Measurements from ENCODE around the gene UACA. TPM values are rescaled to one million over a fixed set of nuclear protein-coding genes. Genes with fewer than 3 reads are reported as not detected.

Gene UACA
- total and polyA plus RNA-seq, 2 donors (not counting 3 experiments of a cell fraction or from before 2014, with no cell fraction given): 167 to 292 TPM

DNA sequence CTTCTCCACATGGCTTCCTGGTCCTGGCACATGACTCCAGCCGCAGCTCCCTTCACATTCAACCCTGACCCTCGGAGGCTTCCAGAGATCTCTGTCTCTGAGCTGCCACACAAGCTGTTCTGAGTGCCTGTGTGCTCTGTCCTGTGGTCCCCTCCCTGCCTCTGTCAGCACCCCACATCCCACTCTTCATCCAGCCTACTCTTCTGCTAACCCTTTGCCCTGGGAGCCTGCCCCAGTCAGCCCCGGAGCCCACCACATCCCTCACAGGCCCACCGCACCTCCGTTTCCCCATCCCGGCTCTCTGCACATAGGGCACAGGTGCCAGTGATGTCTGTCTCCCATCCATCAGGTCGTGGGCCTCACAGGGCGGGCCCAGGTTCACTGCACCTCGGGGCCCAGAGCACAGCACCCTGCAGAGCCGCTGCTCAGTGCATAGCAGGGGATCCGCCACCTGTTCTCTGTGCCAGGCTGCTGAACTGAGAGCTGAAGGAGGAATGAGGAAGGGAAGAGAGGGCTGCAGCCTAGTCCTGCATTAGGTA, 133.6 kb downstream of the UACA start:
- Histone ChIP-seq H3K4me1 (ENCODE audit: control insufficient read depth, extremely low read depth, insufficient read depth, low read length) (no peaks in the 10 kb centered on the region), H3K9me1 (replicated peaks; ENCODE audit: control insufficient read depth, extremely low read depth, insufficient read depth, low read length) (no peaks in the 10 kb centered on the region), H3K36me3 (ENCODE audit: control insufficient read depth in 2 of 2, extremely low read depth in 1 of 2, insufficient read depth in 2 of 2, low read length in 2 of 2) (no peaks in the 10 kb centered on the region), H3K4me2 (ENCODE audit: insufficient read depth, low read length) (no peak overlapping the region), H3K9me3 (replicated peaks; ENCODE audit: control insufficient read depth, insufficient read depth, low read length) (no peaks in the 10 kb centered on the region), H3K79me2 (ENCODE audit: control insufficient read depth, insufficient read depth, low read length) (no peaks in the 10 kb centered on the region), H2AFZ (ENCODE audit: low read depth, low read length) (no peak overlapping the region), H3K27me3 (ENCODE audit: control insufficient read depth in 2 of 2, insufficient read depth in 2 of 2, low read length in 2 of 2) (peaks cover 4% of the 10 kb centered on the region in 2 experiments), H3K9ac (replicated peaks; ENCODE audit: extremely low read depth, insufficient read depth, low read length) (no peak overlapping the region), H3K4me3 (replicated peaks in 1 of 3; ENCODE audit: insufficient read depth in 1 of 3, low read depth in 1 of 3, low read length in 3 of 3) (no peak overlapping the region), H3K27ac (ENCODE audit: insufficient read depth, low read depth, low read length) (no peak overlapping the region), H4K20me1 (replicated peaks; ENCODE audit: control insufficient read depth, extremely low read depth, insufficient read depth, low read length) (no peaks in the 10 kb centered on the region)
- dilution Hi-C loops (cut with MboI; ENCODE audit: extremely low pct_ligation_motif_present, low sequenced_read_pairs) (no loop called here), intact Hi-C loops (cut with micrococcal nuclease) (no loop called here)
- DNase-seq (ENCODE audit: low read depth, low spot score) (no peak), FAIRE-seq (no peak)
- ChIA-PET POLR2A (no interaction called here), CTCF (interaction anchor here (1.3 kb wide), 1 partner anchor 20 kb away, joined by 3 read pairs; no protein-coding TSS in a partner anchor)
- no TSS peak for BruUV-seq (replicated peaks)
- TF ChIP-seq CTCF (IDR thresholded peaks at IDR 0.05; ENCODE audit: extremely low read depth in 1 of 2, insufficient read depth in 1 of 2, low read depth in 1 of 2, low read length in 2 of 2) (no peak), POLR2A (IDR thresholded peaks at IDR 0.05; ENCODE audit: low read depth, low read length) (no peak), EZH2 (IDR thresholded peaks at IDR 0.05; ENCODE audit: borderline replicate concordance, low read depth, low read length, severe bottlenecking) (no peak)

- no peak overlapping the region for H3K4me3 ChIP-seq (replicated peaks in 1 of 3; ENCODE audit: insufficient read depth in 1 of 3, low read depth in 1 of 3, low read length in 3 of 3)
- POLR2A ChIA-PET: no interaction called here
- no peak overlapping the region for H3K9ac ChIP-seq (replicated peaks; ENCODE audit: extremely low read depth, insufficient read depth, low read length)
- dilution Hi-C loops (cut with MboI; ENCODE audit: extremely low pct_ligation_motif_present, low sequenced_read_pairs) (no loop called here), intact Hi-C loops (cut with micrococcal nuclease) (no loop called here)
- no peaks in the 10 kb centered on the region for H3K4me1 ChIP-seq (ENCODE audit: control insufficient read depth, extremely low read depth, insufficient read depth, low read length)
- no peaks in the 10 kb centered on the region for H4K20me1 ChIP-seq (replicated peaks; ENCODE audit: control insufficient read depth, extremely low read depth, insufficient read depth, low read length)
- no TSS peak for BruUV-seq (replicated peaks)
- no peaks in the 10 kb centered on the region for H3K9me1 ChIP-seq (replicated peaks; ENCODE audit: control insufficient read depth, extremely low read depth, insufficient read depth, low read length)
- H3K9me3 ChIP-seq (replicated peaks; ENCODE audit: control insufficient read depth, insufficient read depth, low read length): no peaks in the 10 kb centered on the region
- H2AFZ ChIP-seq (ENCODE audit: low read depth, low read length): no peak overlapping the region
- H3K36me3 ChIP-seq (ENCODE audit: control insufficient read depth in 2 of 2, extremely low read depth in 1 of 2, insufficient read depth in 2 of 2, low read length in 2 of 2): no peaks in the 10 kb centered on the region
- H3K27me3 ChIP-seq (ENCODE audit: control insufficient read depth in 2 of 2, insufficient read depth in 2 of 2, low read length in 2 of 2): peaks cover 4% of the 10 kb centered on the region in 2 experiments
- TF ChIP-seq MYC (IDR thresholded peaks at IDR 0.05; ENCODE audit: low read depth, low read length) (no peak), FOS (IDR thresholded peaks at IDR 0.05; ENCODE audit: borderline replicate concordance, insufficient read depth, low read length) (no peak), POLR2A (IDR thresholded peaks at IDR 0.05; ENCODE audit: low read depth, low read length) (no peak), GATA2 (IDR thresholded peaks at IDR 0.05; ENCODE audit: insufficient read depth, insufficient read length, low read depth, low read length) (no peak), JUN (IDR thresholded peaks at IDR 0.05; ENCODE audit: borderline replicate concordance, insufficient read depth, insufficient read length, low read depth) (no peak), MAX (IDR thresholded peaks at IDR 0.05; ENCODE audit: insufficient read depth, insufficient read length) (no peak), EZH2 (IDR thresholded peaks at IDR 0.05; ENCODE audit: borderline replicate concordance, low read depth, low read length, severe bottlenecking) (no peak), CTCF (IDR thresholded peaks at IDR 0.05; ENCODE audit: extremely low read depth in 1 of 2, insufficient read depth in 1 of 2, low read depth in 1 of 2, low read length in 2 of 2) (no peak), POLR2AphosphoS5 (IDR thresholded peaks at IDR 0.05; ENCODE audit: insufficient read depth, low read depth, low read length) (no peak)
- no peak for DNase-seq (ENCODE audit: low read depth, low spot score)
- H3K79me2 ChIP-seq (ENCODE audit: control insufficient read depth, insufficient read depth, low read length): no peaks in the 10 kb centered on the region
- CTCF ChIA-PET: interaction anchor here (0.8 to 1.3 kb wide), 4 partner anchors 22 to 59 kb away, joined by 3 to 5 read pairs (median 3); no protein-coding TSS in a partner anchor
- H3K4me2 ChIP-seq (ENCODE audit: insufficient read depth, low read length): no peak overlapping the region
- no peak for FAIRE-seq
- H3K27ac ChIP-seq (ENCODE audit: insufficient read depth, low read depth, low read length): no peak overlapping the region
Measured at GRCh38 chr15:70628549-70628896, 134.8 kb downstream of the UACA start.
